Activated CD4-positive, alpha-beta T cell treated with anti-CD3 and anti-CD28 coated beads for 1 hour (primary cell): ENCODE results near the gene RBM44.
"Not testable (repeated sequence)": the region's sequence is repeated elsewhere in the genome, so short reads cannot be mapped to it uniquely, and the experiment has no call there.

Experiments
- DNase-seq: peaks from one replicate; pipeline ENCODE4 v3.0.0-alpha.2; 2020

Gene RBM44

GRCh38 chr2:237798236-237799059 is at the start of gene RBM44:
Gene RBM44, plus strand, starts transcription at chr2:237798779. Its CDS starts 14,831 bp downstream, at chr2:237813610.
- no peak for DNase-seq

DNA sequence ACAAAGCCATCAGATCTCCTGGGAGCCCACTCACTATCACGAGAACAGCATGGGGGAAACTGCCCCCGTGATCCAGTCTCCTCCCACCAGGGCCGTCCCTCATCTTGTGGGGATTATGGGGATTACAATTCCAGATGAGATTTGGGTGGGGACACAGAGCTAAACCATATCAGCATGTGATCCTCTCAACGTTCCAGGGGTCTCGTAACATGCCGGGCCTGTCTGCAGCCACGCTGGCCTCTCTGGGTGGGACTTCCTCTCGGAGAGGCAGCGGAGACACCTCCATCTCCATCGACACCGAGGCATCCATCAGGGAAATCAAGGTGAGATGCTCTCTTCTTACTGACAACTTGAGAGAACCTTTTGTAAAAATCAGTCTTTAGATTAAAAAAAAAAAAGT is 49.6 kb upstream of the RBM44 start:
- DNase-seq: no peak

- DNase-seq: no peak
These were observed 48.6 kb upstream of the RBM44 start for GRCh38 chr2:237749961-237750360.

DNA sequence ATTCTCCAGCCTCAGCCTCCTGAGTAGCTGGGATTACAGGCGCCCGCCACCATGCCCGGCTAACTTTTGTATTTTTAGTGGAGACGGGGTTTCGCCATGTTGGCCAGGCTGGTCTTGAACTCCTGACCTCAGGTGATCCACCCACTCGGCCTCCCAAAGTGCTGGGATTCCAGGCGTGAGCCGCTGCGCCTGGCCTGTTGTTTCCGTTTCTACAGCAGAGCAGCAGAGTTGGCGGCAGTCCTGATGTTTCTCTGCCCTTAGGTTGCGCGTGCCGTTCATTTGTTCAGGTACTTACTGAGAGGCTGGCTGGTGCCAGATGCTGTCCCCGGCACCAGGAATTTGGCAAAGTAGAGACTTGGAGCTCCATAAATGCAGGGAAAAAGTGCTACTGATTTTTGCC is 48.1 kb upstream of the RBM44 start:
- DNase-seq: not testable (repeated sequence)

GRCh38 chr2:237752761-237753165 is 45.8 kb upstream of the RBM44 start:
- DNase-seq: no peak

DNA sequence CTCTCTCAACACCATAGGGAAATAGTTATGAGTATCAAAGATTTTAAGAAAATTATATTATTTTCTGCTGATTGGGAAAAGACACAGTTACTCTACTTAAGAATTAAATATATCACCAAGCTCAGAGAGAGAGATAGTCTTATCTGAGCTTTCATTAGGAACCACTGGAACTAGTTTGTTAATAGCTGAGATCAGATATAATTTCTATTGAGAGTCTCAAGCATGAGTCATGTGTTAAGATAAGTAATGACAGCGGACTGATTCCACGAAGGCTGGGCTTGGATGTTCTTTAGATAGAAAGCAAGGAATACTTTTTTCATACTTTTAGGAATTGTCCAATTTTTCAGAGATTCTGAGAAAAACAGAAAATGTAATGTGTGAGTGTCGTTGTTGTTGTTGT is 44.4 kb upstream of the RBM44 start:
- no peak for DNase-seq

DNA sequence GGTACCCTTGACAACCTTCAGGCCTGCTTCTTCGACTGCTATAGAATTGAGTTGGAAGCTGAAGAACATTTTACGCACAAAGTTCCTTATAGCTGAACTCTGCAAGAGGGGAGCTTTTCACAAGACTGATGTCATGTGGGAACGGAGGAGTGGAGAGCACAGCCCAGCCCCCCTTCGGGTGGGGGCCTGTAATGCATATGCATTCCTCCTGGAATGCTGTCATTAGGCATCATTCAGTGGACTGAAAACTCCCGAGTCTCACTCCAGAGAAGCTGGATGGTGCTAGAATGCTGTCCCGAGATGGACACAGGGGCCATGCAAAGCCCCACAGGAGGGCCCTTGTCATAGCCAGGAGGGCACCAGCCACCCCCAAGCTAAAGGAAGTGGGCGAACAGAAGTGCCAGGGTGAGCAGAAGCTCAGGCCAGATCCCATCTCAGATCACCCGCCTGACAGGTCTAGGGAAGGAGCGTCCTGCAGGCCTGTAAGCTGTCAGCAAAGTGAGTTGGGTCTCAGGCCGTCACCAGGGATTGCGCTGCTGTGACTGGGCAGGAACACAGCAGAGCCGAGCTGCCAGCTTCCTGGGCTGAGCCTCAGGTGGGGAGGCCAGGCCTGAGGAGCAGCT is 43.8 kb upstream of the RBM44 start:
- no peak for DNase-seq

DNA sequence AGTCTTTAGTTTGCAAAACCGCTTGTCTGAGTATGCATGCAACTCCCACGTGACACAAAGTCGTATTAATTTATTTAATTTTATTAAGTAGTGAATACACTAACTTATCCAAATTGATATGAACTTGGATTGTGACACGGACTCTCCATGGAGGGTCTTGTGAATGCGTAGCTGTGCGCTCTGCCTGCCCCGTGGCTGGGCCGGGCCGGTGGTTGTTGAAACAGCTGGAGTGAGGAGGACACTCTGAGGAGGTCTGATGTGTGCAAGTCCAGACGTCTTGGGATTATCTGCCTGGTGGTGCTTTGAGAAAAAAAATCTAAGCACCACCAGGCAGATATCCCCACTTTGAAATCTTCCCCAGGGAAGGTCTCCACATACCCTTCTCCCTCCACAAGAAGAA is 41.0 kb upstream of the RBM44 start:
- DNase-seq: no peak

GRCh38 chr2:237758185-237758584 is 40.4 kb upstream of the RBM44 start:
- no peak for DNase-seq

GRCh38 chr2:237759176-237759575 is 39.4 kb upstream of the RBM44 start:
- DNase-seq: no peak

GRCh38 chr2:237760506-237761502 is 37.8 kb upstream of the RBM44 start:
- no peak for DNase-seq

GRCh38 chr2:237762291-237763182 is 36.0 kb upstream of the RBM44 start:
- not testable (repeated sequence) for DNase-seq

DNA sequence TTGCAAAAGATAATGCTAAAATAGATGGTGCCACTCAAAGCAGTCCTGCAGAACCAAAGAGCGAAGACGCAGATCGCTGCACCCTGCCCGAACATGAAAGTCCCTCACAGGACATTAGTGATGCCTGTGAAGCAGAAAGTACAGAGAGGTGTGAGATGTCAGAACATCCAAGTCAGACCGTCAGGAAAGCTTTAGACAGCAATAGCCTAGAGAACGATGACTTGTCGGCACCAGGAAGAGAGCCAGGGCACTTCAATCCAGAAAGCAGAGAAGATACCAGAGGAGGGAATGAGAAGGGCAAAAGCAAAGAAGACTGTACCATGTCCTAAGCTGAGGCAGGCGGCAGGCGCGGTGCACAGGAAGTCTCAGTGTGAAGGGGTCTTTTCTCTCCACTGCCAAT is 34.8 kb upstream of the RBM44 start:
- DNase-seq: no peak

- DNase-seq: not testable (repeated sequence)
These were observed 33.5 kb upstream of the RBM44 start for GRCh38 chr2:237765122-237765521.

DNA sequence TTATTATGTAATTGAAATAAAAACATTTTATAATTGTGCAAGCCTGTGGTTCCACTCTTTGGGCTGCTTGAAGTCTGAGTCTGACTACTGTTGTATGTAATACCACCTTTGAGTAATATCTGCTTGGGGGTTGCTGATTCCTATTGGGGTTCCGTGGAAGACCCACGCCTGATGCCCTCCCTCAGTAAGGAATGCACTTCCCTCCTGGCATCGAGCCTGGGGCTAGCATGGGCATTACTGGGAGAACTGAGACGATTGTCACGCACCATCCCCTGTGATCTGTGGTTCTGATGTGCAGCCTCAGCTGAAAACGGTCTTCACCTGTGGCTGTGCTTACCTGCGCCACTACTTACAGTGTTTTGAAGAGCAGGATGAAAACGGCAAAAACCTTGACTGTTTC is 32.7 kb upstream of the RBM44 start:
- no peak for DNase-seq

GRCh38 chr2:237766340-237766739 is 32.2 kb upstream of the RBM44 start:
- no peak for DNase-seq

- no peak for DNase-seq
These were observed 26.1 kb upstream of the RBM44 start for GRCh38 chr2:237772513-237772912.

DNA sequence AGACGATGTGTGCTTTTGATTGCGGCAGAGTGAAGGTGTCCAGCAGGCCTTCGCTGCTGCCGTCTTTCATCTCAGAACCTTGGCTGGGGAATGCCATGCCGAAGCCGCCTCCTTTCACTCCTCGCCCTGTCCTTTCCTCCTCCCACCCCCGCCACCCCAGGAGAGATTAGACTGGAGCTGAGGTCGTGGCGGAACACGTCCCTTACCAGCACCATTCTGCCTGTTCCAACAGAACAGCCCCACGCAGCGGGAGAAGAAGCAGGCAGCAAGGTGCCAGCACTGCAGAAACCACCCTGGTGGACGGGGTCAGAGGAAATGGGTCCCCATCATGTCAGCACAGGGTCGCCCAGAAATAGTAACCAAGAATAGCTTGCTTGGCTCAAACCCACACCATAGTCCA is 24.8 kb upstream of the RBM44 start:
- DNase-seq: no peak

- no peak for DNase-seq
These were observed 23.6 kb upstream of the RBM44 start for GRCh38 chr2:237774811-237775553.

- DNase-seq: no peak
These were observed 19.1 kb upstream of the RBM44 start for GRCh38 chr2:237779521-237779920.

- DNase-seq: no peak
These were observed 16.4 kb upstream of the RBM44 start for GRCh38 chr2:237782181-237782580.
